Fibroblast of lung (primary cell): ENCODE measurements around the gene UACA.

ENCODE experiments used
- EZH2 ChIP-seq: IDR thresholded peaks from 2 replicates; pipeline ENCODE4 v1.5.1; 2012; ENCODE audit warnings: low read length, control low read depth, mild to moderate bottlenecking; ENCODE audit errors: missing control alignments
- TF ChIP-seq, protein P1 (sequence below), 2 donors: IDR thresholded peaks in 1 of 2; conservative IDR thresholded peaks in 1 of 2; 1 replicate in 1 of 2; 2 replicates in 1 of 2; pipeline ENCODE4 v1.5.1; 2011 to 2012; ENCODE audit warnings: low read length in 2 of 2, control low read depth in 1 of 2, inconsistent platforms in 1 of 2, low read depth in 1 of 2, mild to moderate bottlenecking in 1 of 2

DNA sequence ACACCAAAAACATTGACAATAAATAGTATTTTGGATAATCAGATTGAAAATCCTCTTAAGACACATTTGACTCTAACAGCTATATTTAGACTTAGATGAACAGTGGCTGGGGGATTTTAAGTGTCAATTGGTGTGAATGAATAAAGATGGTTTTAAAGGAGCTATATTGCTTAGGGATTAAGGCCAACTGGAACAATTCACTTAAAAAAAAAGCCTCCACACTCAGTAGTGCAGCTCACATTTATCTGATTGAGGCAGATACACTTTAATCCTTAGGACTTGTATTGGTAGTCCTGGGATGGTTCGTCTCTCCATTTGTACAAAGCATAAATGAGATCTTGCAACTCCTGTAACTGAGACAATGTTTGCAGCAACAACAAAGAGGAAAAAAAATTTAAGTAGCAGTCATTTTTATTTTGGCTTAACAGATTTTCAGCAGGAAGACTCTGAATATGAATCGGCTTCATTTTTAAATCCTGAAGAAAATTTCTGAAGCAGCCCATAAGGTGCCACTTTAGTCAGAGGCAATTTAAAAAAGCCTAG, 112.0 kb downstream of the UACA start:
- TF ChIP-seq, protein P1, sequence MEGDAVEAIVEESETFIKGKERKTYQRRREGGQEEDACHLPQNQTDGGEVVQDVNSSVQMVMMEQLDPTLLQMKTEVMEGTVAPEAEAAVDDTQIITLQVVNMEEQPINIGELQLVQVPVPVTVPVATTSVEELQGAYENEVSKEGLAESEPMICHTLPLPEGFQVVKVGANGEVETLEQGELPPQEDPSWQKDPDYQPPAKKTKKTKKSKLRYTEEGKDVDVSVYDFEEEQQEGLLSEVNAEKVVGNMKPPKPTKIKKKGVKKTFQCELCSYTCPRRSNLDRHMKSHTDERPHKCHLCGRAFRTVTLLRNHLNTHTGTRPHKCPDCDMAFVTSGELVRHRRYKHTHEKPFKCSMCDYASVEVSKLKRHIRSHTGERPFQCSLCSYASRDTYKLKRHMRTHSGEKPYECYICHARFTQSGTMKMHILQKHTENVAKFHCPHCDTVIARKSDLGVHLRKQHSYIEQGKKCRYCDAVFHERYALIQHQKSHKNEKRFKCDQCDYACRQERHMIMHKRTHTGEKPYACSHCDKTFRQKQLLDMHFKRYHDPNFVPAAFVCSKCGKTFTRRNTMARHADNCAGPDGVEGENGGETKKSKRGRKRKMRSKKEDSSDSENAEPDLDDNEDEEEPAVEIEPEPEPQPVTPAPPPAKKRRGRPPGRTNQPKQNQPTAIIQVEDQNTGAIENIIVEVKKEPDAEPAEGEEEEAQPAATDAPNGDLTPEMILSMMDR (conservative IDR thresholded peaks at IDR 0.05 in 1 of 2, IDR thresholded peaks at IDR 0.05 in 1 of 2; ENCODE audit: low read depth in 1 of 2, low read length in 2 of 2), result no peak
- TF ChIP-seq EZH2, result no peak
